ENCODE measurements around the gene ST6GALNAC3.

ST6GALNAC3 gene

DNA sequence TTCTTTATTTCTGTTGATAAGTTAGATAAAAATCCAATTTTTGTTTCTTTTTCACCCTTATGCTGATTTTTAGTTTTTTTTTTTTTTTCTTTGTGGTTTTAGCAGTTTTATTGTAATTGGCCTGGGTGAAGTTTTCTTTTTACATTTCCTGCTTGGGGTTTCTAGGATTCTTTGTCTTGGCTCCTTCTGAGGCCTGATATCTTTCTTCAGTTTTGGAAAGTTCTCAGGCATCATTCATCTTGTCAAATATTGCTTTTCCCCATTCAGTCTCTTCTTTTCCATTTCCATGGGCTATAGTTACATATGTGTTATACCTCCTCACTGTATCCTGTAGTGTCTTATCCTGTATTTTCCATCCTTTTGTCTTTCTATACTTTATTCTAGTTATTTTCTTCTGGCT is 28.5 kb downstream of the ST6GALNAC3 start:
- Histone ChIP-seq H3K27ac (ENCODE audit: low read length) (no peak overlapping the region), H3K27me3 (ENCODE audit: low read depth, low read length) (no peaks in the 10 kb centered on the region), H3K9ac (ENCODE audit: low read length) (no peak overlapping the region), H3K4me1 (ENCODE audit: low read length) (no peaks in the 10 kb centered on the region), H3K36me3 (replicated peaks; ENCODE audit: low read depth, low read length) (no peaks in the 10 kb centered on the region), H3K4me2 (ENCODE audit: low read length) (no peak overlapping the region), H3K79me2 (ENCODE audit: low read length) (no peaks in the 10 kb centered on the region), H3K4me3 (ENCODE audit: low read length) (no peak overlapping the region), H2AFZ (ENCODE audit: low read depth, low read length) (no peak overlapping the region), H4K20me1 (ENCODE audit: insufficient read depth, low read length) (no peaks in the 10 kb centered on the region), H3K9me3 (ENCODE audit: insufficient read depth, low read length) (no peaks in the 10 kb centered on the region)
- TF ChIP-seq, protein P1, sequence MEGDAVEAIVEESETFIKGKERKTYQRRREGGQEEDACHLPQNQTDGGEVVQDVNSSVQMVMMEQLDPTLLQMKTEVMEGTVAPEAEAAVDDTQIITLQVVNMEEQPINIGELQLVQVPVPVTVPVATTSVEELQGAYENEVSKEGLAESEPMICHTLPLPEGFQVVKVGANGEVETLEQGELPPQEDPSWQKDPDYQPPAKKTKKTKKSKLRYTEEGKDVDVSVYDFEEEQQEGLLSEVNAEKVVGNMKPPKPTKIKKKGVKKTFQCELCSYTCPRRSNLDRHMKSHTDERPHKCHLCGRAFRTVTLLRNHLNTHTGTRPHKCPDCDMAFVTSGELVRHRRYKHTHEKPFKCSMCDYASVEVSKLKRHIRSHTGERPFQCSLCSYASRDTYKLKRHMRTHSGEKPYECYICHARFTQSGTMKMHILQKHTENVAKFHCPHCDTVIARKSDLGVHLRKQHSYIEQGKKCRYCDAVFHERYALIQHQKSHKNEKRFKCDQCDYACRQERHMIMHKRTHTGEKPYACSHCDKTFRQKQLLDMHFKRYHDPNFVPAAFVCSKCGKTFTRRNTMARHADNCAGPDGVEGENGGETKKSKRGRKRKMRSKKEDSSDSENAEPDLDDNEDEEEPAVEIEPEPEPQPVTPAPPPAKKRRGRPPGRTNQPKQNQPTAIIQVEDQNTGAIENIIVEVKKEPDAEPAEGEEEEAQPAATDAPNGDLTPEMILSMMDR (IDR thresholded peaks at IDR 0.05; ENCODE audit: low read depth, low read length), result no peak
- TF ChIP-seq EZH2phosphoT487 (IDR thresholded peaks at IDR 0.05; ENCODE audit: low read depth), result no peak

DNA sequence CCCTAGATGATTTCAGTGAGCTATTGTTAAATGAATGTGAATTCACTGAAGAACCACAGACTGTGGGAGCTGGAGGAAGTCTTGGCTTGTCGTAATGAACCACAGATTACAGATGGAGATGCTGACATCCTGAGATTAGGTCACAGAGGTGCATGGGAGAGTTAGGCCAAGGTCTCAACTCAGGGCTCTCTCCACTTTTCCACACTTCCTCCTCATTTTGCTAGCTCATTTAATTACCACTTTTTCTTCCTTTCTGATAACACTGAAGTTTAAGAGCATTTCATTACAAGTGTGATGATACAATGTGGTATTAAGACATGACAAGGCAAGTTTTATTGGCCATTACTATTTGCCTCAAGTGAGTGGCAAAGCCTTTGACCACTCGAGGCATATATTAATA is 30.8 kb downstream of the ST6GALNAC3 start:
- TF ChIP-seq, protein P1 (IDR thresholded peaks at IDR 0.05; ENCODE audit: low read depth, low read length), result no peak
- TF ChIP-seq EZH2phosphoT487 (IDR thresholded peaks at IDR 0.05; ENCODE audit: low read depth), result no peak
- Histone ChIP-seq H3K4me2 (ENCODE audit: low read length) (no peak overlapping the region), H3K36me3 (replicated peaks; ENCODE audit: low read depth, low read length) (no peaks in the 10 kb centered on the region), H3K9ac (ENCODE audit: low read length) (no peak overlapping the region), H3K79me2 (ENCODE audit: low read length) (no peaks in the 10 kb centered on the region), H3K27ac (ENCODE audit: low read length) (no peak overlapping the region), H3K27me3 (ENCODE audit: low read depth, low read length) (no peaks in the 10 kb centered on the region), H2AFZ (ENCODE audit: low read depth, low read length) (no peak overlapping the region), H3K4me3 (ENCODE audit: low read length) (no peak overlapping the region), H3K4me1 (ENCODE audit: low read length) (no peaks in the 10 kb centered on the region), H4K20me1 (ENCODE audit: insufficient read depth, low read length) (no peaks in the 10 kb centered on the region), H3K9me3 (ENCODE audit: insufficient read depth, low read length) (no peaks in the 10 kb centered on the region)

DNA sequence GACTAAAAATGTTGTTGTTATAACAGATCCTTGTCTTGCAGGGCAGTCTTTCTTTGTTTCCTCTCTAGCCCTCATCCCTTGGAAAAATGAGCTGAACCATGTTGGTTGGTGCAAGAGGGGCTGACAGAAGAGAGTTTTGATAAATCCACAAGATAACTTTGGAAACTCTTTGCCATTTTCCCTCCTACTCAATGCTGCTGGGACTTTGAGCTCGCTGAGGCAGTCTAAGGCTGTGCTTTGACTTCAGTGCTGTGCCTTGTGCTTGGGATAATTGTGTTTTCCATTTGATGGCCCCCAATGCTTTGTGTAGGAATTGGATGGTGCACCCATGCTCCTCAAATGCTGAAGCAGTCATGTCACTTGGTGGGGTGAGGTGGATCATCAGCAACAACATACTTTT is 31.7 kb downstream of the ST6GALNAC3 start:
- no peaks in the 10 kb centered on the region for H3K4me1 ChIP-seq (ENCODE audit: low read length)
- no peak overlapping the region for H3K9ac ChIP-seq (ENCODE audit: low read length)
- no peak overlapping the region for H3K4me3 ChIP-seq (ENCODE audit: low read length)
- no peaks in the 10 kb centered on the region for H4K20me1 ChIP-seq (ENCODE audit: insufficient read depth, low read length)
- no peaks in the 10 kb centered on the region for H3K79me2 ChIP-seq (ENCODE audit: low read length)
- no peak overlapping the region for H3K27ac ChIP-seq (ENCODE audit: low read length)
- H3K4me2 ChIP-seq (ENCODE audit: low read length), result no peak overlapping the region
- H3K27me3 ChIP-seq (ENCODE audit: low read depth, low read length), result no peaks in the 10 kb centered on the region
- H3K36me3 ChIP-seq (replicated peaks; ENCODE audit: low read depth, low read length), result no peaks in the 10 kb centered on the region
- H2AFZ ChIP-seq (ENCODE audit: low read depth, low read length), result no peak overlapping the region
- TF ChIP-seq, protein P1 (IDR thresholded peaks at IDR 0.05; ENCODE audit: low read depth, low read length), result no peak
- no peak for TF ChIP-seq EZH2phosphoT487 (IDR thresholded peaks at IDR 0.05; ENCODE audit: low read depth)
- no peaks in the 10 kb centered on the region for H3K9me3 ChIP-seq (ENCODE audit: insufficient read depth, low read length)

DNA sequence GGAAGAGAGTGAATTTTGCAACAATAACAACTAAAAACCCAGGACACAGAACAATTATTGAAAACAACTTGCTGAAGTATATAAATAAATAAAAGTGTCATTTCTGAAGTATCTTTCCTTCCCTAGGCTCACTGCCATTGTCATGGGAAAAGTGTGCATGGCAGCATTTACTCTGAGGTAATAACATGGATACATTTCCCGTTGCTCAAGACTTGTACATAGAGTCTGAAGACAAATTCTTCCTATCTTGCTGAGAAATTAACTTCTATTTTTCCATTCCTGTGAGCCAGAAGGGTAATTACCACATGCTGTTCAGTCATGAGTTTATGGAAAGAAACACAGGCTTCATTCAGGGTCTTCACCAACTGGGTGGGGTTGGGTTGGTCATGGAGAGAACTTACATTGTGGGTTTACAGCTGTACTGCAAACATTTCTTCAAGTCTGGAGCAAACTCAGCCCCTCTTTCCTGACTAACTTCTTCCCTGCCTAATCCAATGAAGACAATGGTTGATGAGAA is 32.2 kb downstream of the ST6GALNAC3 start:
- Histone ChIP-seq H3K27me3 (ENCODE audit: low read depth, low read length) (no peaks in the 10 kb centered on the region), H3K79me2 (ENCODE audit: low read length) (no peaks in the 10 kb centered on the region), H3K36me3 (replicated peaks; ENCODE audit: low read depth, low read length) (no peaks in the 10 kb centered on the region), H2AFZ (ENCODE audit: low read depth, low read length) (no peak overlapping the region), H3K9ac (ENCODE audit: low read length) (no peak overlapping the region), H3K4me1 (ENCODE audit: low read length) (no peaks in the 10 kb centered on the region), H4K20me1 (ENCODE audit: insufficient read depth, low read length) (no peaks in the 10 kb centered on the region), H3K9me3 (ENCODE audit: insufficient read depth, low read length) (no peaks in the 10 kb centered on the region), H3K27ac (ENCODE audit: low read length) (no peak overlapping the region), H3K4me2 (ENCODE audit: low read length) (no peak overlapping the region), H3K4me3 (ENCODE audit: low read length) (no peak overlapping the region)
- TF ChIP-seq EZH2phosphoT487 (IDR thresholded peaks at IDR 0.05; ENCODE audit: low read depth), result no peak
- TF ChIP-seq, protein P1 (IDR thresholded peaks at IDR 0.05; ENCODE audit: low read depth, low read length), result no peak
